Measurements from ENCODE around the gene ITPRIP. TPM values are rescaled to one million over a fixed set of nuclear protein-coding genes. Genes with fewer than 3 reads are reported as not detected.
A peak's percentile ranks its signal among the peaks of the same experiment; 100 is the strongest.

The ITPRIP gene, protein sequence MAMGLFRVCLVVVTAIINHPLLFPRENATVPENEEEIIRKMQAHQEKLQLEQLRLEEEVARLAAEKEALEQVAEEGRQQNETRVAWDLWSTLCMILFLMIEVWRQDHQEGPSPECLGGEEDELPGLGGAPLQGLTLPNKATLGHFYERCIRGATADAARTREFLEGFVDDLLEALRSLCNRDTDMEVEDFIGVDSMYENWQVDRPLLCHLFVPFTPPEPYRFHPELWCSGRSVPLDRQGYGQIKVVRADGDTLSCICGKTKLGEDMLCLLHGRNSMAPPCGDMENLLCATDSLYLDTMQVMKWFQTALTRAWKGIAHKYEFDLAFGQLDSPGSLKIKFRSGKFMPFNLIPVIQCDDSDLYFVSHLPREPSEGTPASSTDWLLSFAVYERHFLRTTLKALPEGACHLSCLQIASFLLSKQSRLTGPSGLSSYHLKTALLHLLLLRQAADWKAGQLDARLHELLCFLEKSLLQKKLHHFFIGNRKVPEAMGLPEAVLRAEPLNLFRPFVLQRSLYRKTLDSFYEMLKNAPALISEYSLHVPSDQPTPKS
- 10 to 100 TPM; 21.6 to 37.8 (median 32.3) TPM for total RNA-seq
- polyA plus RNA-seq, result 1 to 10 TPM; 7.2 to 9.5 (median 8.5) TPM
- long read RNA-seq, donor 1, full-length matches to known transcripts, result 5 of 5 reads
- long read RNA-seq, donor 1, partial matches to known transcripts, result 0 of 5 reads
- long read RNA-seq, donor 1, other reads (novel, unspliced or antisense), result 0 of 5 reads
- long read RNA-seq, donor 2, full-length matches to known transcripts, result 6 of 6 reads
- long read RNA-seq, donor 2, partial matches to known transcripts, result 0 of 6 reads
- long read RNA-seq, donor 2, other reads (novel, unspliced or antisense), result 0 of 6 reads

DNA sequence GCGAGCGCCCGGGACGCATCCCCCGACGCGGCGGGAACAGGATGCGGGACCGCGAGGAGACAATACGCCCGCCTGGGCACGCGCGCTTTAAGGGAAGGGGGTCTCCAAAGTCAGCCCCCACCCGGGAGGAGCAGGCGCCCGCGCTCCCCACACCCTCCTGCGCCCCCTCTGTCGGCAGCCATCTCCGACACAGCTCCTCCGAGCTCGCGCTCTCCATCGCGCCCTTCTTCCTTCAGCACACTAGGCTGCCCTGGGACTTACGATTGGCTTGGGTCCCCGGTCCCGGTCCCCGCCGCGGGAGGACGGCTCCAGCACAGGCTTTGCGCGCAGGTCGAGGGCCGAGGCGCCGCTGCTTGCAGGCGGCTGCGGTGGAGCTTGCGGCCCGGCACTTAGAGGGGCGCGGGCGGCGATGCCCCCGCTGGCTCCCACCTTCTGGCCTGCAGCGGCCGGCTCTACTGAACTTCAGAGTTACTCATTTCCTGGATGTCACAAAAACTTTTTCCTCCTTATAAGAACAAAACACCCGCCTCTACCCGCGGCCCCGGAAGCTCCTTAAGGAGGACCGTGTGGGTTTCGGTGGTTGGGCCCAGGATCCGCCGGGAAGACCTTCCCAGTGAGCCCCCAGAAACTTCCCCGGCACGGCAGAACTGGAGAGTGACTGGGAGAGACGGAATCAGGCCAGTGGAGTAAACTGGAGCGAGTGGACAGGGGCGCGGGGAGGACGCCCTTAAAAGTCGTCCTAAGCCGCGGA, at the start of gene ITPRIP:
Gene ITPRIP (minus strand): TSS at position 481 of the 751 bp plus-strand sequence. CDS start 22,414 bp downstream, outside the sequence.
- peaks cover 0 to 19% (median 0%) of the 10 kb centered on the region in 6 donors for H3K36me3 ChIP-seq
- 0 to 1% (median 0%) methylated on average over 34 to 70 of the region's 70 CpGs for WGBS, 5 donors
- no peaks in the 10 kb centered on the region for H3K9me3 ChIP-seq
- H3K27me3 ChIP-seq (replicated peaks in 1 of 7), result no peaks in the 10 kb centered on the region
- TF ChIP-seq POLR2AphosphoS5 (IDR thresholded peaks at IDR 0.05), result peak; percentile 95 to 96 (median 95)
- TF ChIP-seq, protein P1, sequence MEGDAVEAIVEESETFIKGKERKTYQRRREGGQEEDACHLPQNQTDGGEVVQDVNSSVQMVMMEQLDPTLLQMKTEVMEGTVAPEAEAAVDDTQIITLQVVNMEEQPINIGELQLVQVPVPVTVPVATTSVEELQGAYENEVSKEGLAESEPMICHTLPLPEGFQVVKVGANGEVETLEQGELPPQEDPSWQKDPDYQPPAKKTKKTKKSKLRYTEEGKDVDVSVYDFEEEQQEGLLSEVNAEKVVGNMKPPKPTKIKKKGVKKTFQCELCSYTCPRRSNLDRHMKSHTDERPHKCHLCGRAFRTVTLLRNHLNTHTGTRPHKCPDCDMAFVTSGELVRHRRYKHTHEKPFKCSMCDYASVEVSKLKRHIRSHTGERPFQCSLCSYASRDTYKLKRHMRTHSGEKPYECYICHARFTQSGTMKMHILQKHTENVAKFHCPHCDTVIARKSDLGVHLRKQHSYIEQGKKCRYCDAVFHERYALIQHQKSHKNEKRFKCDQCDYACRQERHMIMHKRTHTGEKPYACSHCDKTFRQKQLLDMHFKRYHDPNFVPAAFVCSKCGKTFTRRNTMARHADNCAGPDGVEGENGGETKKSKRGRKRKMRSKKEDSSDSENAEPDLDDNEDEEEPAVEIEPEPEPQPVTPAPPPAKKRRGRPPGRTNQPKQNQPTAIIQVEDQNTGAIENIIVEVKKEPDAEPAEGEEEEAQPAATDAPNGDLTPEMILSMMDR (IDR thresholded peaks at IDR 0.05 in 8 of 11, conservative IDR thresholded peaks at IDR 0.05 in 3 of 11), result peak in 2 of 11 experiments; percentile 20 to 22
- TF ChIP-seq POLR2A (IDR thresholded peaks at IDR 0.05), result peak in 2 of 3 donors; percentile 71 to 94
- intact Hi-C loops (cut with DNase I; ENCODE audit: low total_unique reads), result no loop called here
- peaks cover 28 to 71% (median 56%) of the 10 kb centered on the region in 6 donors for H3K4me1 ChIP-seq
- peak within 1 kb of the TSS; percentile 97 to 100 (median 98) for H3K27ac ChIP-seq
- peak; percentile 93 for DNase-seq
- H3K4me3 ChIP-seq, result peak within 1 kb of the TSS; percentile 76 to 97 (median 94)

DNA sequence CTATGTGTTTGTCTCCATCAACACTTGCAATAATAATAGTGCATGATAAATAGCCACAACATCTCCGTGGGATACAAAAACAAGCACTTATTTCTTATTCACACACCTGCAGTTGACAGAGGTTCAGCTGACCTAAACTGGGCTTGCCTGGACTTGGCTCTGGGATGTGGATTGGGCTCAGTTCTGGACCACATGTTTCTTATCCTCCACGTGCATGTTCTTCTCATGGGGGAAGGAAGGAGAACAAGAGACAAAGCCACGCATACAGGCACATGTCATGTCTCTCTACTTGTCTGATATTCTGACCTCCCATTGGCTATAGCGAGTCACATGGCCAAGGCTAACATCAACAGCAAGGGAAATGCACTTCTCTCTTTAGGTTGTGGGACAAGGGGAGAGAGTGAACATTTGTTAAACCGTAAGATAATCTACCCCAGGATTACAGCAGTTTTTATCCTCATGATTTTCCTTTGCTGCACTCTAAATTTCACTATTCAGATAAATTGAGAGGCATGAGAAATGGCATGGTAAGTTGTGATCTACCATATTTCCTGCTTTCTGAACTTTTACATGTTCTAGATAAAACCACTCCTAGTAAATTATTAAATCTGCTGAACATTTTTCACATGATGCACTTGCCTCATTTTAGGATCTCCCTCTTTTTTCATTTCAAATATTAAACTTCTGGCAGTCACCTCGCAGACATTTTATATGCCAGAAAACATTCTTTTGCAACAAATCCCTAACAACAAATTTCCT, 49.0 kb upstream of the ITPRIP start:
- Histone ChIP-seq H3K4me1 (no peaks in the 10 kb centered on the region), H3K36me3 (no peaks in the 10 kb centered on the region), H3K27ac (no peak overlapping the region), H3K27me3 (replicated peaks in 1 of 7) (peaks cover 0 to 7% (median 0%) of the 10 kb centered on the region in 7 donors), H3K9me3 (no peaks in the 10 kb centered on the region), H3K4me3 (no peak overlapping the region)
- no peak for DNase-seq
- intact Hi-C loops (cut with DNase I; ENCODE audit: low total_unique reads), result no loop called here
- WGBS, 5 donors, result 42 to 71% (median 59%) methylated on average over 6 of the region's 6 CpGs
- TF ChIP-seq, protein P1 (IDR thresholded peaks at IDR 0.05 in 8 of 11, conservative IDR thresholded peaks at IDR 0.05 in 3 of 11), result no peak

DNA sequence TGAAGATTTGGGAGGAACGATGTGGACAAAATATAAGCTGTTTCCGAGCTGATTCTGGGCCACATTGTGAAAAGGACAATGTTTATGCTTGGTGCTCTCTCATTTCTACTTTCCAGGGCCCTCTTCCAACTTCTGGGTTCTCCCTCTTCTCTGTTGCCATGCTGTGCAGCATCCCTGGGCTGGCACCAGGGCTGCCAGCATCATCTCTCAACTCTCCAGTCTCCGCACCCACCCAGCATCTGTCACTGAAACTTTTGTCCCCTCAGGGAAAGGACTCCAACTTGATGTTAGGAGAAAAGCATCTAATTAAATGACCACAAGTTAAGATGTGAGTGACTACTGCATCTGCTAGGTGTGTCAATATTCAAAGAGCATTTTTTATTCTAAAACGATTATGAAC, 42.1 kb upstream of the ITPRIP start:
- peaks cover 0 to 9% (median 0%) of the 10 kb centered on the region in 7 donors for H3K27me3 ChIP-seq (replicated peaks in 1 of 7)
- no peaks in the 10 kb centered on the region for H3K36me3 ChIP-seq
- TF ChIP-seq POLR2A (IDR thresholded peaks at IDR 0.05) (no peak), POLR2AphosphoS5 (IDR thresholded peaks at IDR 0.05) (no peak)
- TF ChIP-seq, protein P1 (IDR thresholded peaks at IDR 0.05 in 8 of 11, conservative IDR thresholded peaks at IDR 0.05 in 3 of 11), result no peak
- no peaks in the 10 kb centered on the region for H3K9me3 ChIP-seq
- intact Hi-C loops (cut with DNase I; ENCODE audit: low total_unique reads), result no loop called here
- H3K4me3 ChIP-seq, result no peak overlapping the region
- WGBS, 5 donors, result 79 to 91% (median 86%) methylated on average over 4 of the region's 4 CpGs
- no peaks in the 10 kb centered on the region for H3K4me1 ChIP-seq
- no peak for DNase-seq
- H3K27ac ChIP-seq, result no peak overlapping the region

Measured in spleen (tissue), 13 donors.